A549 (cell line): ENCODE measurements around the gene RPL7A. TPM values are rescaled to one million over a fixed set of nuclear protein-coding genes. Genes with fewer than 3 reads are reported as not detected.
"Not testable (repeated sequence)": the region's sequence is repeated elsewhere in the genome, so short reads cannot be mapped to it uniquely, and the experiment has no call there.

Source experiments
- ATAC-seq, 2 experiments: fragments of 200-7000 bp in 1 of 2; fragments of >200 bp in 1 of 2; cut with Nextera tagmentation in 1 of 2; cut with Tn5 transposase in 1 of 2; 3 replicates each; pipeline versions ENCODE4 v1.8.0 to v1.9.1; 2018 to 2020; ENCODE audit warnings: mild to moderate bottlenecking in 1 of 2, moderate library complexity in 1 of 2
- CTCF ChIA-PET: fragments of 300-600 bp; sonication (Branson Sonifier 250); formaldehyde crosslinking; extraction: SDS; loops from one replicate; lab custom pipeline; 2021; ENCODE audit warnings: antibody characterized with exemption, inconsistent platforms; lab: Yijun Ruan, JAX
- POLR2A ChIA-PET: fragments of 350-600 bp; formaldehyde crosslinking; extraction: SDS; loops from one replicate; lab custom pipeline; 2021; ENCODE audit warnings: antibody characterized with exemption, inconsistent platforms; lab: Yijun Ruan, JAX
- DNase-seq, 2 experiments: peaks; one replicate each; pipeline versions ENCODE4 v3.0.0 to v3.0.0-alpha.2; 2011 to 2016; ENCODE audit warnings: low read depth in 1 of 2, low spot score in 1 of 2
- FAIRE-seq: peaks from 2 replicates; lab custom pipeline; 2011; peaks lifted over from hg19 to GRCh38; lab: Jason Lieb, UNC
- H3K27ac ChIP-seq, 2 experiments: fragments of >200 bp; sonication (Bioruptor Twin); formaldehyde crosslinking; 3 replicates each; pipeline ENCODE4 v1.5.1; 2016 to 2017
- H3K4me1 ChIP-seq: fragments of >200 bp; sonication (Bioruptor Twin); formaldehyde crosslinking; 3 replicates; pipeline ENCODE4 v1.6.1; 2016
- H3K4me2 ChIP-seq: fragments of >200 bp; sonication (Bioruptor Twin); formaldehyde crosslinking; 3 replicates; pipeline ENCODE4 v1.6.1; 2016
- H3K4me3 ChIP-seq: fragments of >200 bp; sonication (Bioruptor Twin); formaldehyde crosslinking; 3 replicates; pipeline ENCODE4 v1.5.1; 2016
- H3K9me3 ChIP-seq: fragments of >200 bp; sonication (Bioruptor Twin); formaldehyde crosslinking; 3 replicates; pipeline ENCODE4 v1.6.1; 2016
- CEBPB ChIP-seq, 2 experiments: fragments of >200 bp in 1 of 2; sonication (Bioruptor Twin) in 1 of 2; formaldehyde crosslinking in 1 of 2; IDR thresholded peaks; 2 replicates each; pipeline ENCODE4 v1.6.1; 2012 to 2016
- CHD2 ChIP-seq: fragments of 150-350 bp; IDR thresholded peaks from 2 replicates; pipeline ENCODE4 v1.6.1; 2014; ENCODE audit warnings: low read length; ENCODE audit not compliant: partially characterized antibody
- CTCF ChIP-seq: fragments of >200 bp; sonication (Bioruptor Twin); formaldehyde crosslinking; IDR thresholded peaks from 3 replicates; pipeline ENCODE4 v1.5.1; 2016
- EHMT2 ChIP-seq: fragments of 200-600 bp; sonication (generic); IDR thresholded peaks from 2 replicates; pipeline ENCODE4 v1.6.1; 2016; ENCODE audit warnings: antibody characterized with exemption, low read depth, mild to moderate bottlenecking, moderate library complexity
- HEYL ChIP-seq: fragments of 250-450 bp; sonication (Bioruptor Pico); IDR thresholded peaks from 2 replicates; pipeline ENCODE4 v1.8.0; 2021; ENCODE audit warnings: mild to moderate bottlenecking, moderate library complexity
- HOXA7 ChIP-seq: fragments of 250-450 bp; sonication (Bioruptor Pico); IDR thresholded peaks from 2 replicates; pipeline ENCODE4 v1.5.0; 2020; ENCODE audit warnings: mild to moderate bottlenecking, moderate library complexity
- KDM1A ChIP-seq: fragments of 200-600 bp; sonication (generic); IDR thresholded peaks from 2 replicates; pipeline ENCODE4 v1.6.1; 2016; ENCODE audit warnings: low read depth, mild to moderate bottlenecking
- NFE2L2 ChIP-seq: fragments of 150-350 bp; conservative IDR thresholded peaks from 2 replicates; pipeline ENCODE4 v1.6.1; 2014; ENCODE audit warnings: low read length
- NPAS2 ChIP-seq: fragments of 250-450 bp; sonication (Bioruptor Pico); IDR thresholded peaks from 2 replicates; pipeline ENCODE4 v1.8.0; 2022; ENCODE audit warnings: mild to moderate bottlenecking, moderate library complexity, borderline replicate concordance
- PBX3 ChIP-seq: IDR thresholded peaks from 2 replicates; pipeline ENCODE4 v1.6.1; 2012
- RAD21 ChIP-seq, 2 experiments: fragments of >200 bp in 1 of 2; sonication (Bioruptor Twin) in 1 of 2; formaldehyde crosslinking in 1 of 2; IDR thresholded peaks in 1 of 2; conservative IDR thresholded peaks in 1 of 2; 2 replicates in 1 of 2; 3 replicates in 1 of 2; pipeline ENCODE4 v1.6.1; 2012 to 2018; ENCODE audit warnings: inconsistent platforms in 1 of 2
- SMC3 ChIP-seq: fragments of >200 bp; sonication (Bioruptor Twin); formaldehyde crosslinking; IDR thresholded peaks from 3 replicates; pipeline ENCODE4 v1.6.1; 2018; ENCODE audit warnings: inconsistent platforms
- TFCP2L1 ChIP-seq: fragments of 250-450 bp; sonication (Bioruptor Pico); IDR thresholded peaks from 2 replicates; pipeline ENCODE4 v1.5.0; 2021; ENCODE audit warnings: mild to moderate bottlenecking
- TP53 ChIP-seq: fragments of 250-450 bp; sonication (Bioruptor Pico); IDR thresholded peaks from 2 replicates; pipeline ENCODE4 v1.5.0; 2021; ENCODE audit warnings: mild to moderate bottlenecking, moderate library complexity
- WGBS: methylation state at CpG from one replicate; pipeline ENCODE4 v1.1.6; 2017; ENCODE audit errors: missing lambda C conversion rate; 5-methylcytosine and 5-hydroxymethylcytosine counted together
- polyA plus RNA-seq, 4 experiments: library from polyadenylated mRNA; depleted of rRNA in 3 of 4; stranded (reverse); fragments of >200 nt; fragmentation: RNase III in 1 of 4; extraction: RNeasy Plus Mini Kit Qiagen cat#74134 plus additional on column Dnase treatment in 1 of 4; gene quantifications; 2 replicates in 3 of 4; 3 replicates in 1 of 4; pipeline ENCODE4 v1.2.3, GENCODE V29; 2011 to 2017
- TF ChIP-seq, protein P1 (sequence below): fragments of 200-600 bp; sonication (generic); IDR thresholded peaks from 2 replicates; pipeline ENCODE4 v1.6.1; 2016; ENCODE audit warnings: antibody characterized with exemption, mild to moderate bottlenecking, moderate library complexity
- TF ChIP-seq, protein P2 (sequence below): fragments of >200 bp; sonication (Bioruptor Twin); formaldehyde crosslinking; IDR thresholded peaks from 3 replicates; pipeline ENCODE4 v1.6.1; 2016

The RPL7A gene
- polyA plus RNA-seq, 2 of the 4 experiments (the other 2 are of a cell fraction): 2,218 to 2,608 TPM

DNA sequence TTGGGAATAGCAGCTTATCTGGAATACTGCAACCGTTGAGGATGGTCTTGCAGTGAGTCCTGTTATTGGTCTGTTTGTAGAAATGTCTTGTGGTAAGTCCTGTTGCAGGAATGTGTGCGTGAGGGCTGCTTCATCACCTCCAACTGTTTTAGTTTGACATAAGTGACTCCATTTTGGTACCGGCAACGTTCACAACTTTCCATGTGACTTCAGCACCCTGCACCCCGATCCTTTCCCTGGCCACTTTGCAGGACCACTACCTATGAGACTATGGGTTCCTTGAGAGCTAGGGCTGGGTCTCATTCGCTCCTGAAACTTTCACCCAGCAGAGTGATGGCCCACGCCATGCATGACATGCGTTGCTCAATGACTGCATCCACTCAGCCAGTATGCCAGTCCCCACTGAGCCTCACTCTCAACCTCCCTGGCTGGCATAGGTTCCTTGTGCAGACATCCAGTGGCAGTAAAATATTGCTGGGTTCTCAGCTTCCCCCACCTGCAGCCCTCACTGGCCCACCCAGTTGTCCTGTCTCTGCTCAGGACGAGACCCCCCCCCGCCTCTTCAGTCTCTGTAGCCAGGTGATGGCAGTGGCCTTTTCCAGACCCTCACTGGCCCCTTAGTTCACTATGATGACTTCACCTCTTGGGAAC is 20.1 kb upstream of the RPL7A start:
- WGBS: 76% methylated on average over 10 of the region's 10 CpGs
- Histone ChIP-seq H3K4me2 (no peak overlapping the region), H3K4me1 (no peaks in the 10 kb centered on the region), H3K9me3 (0 out of 3 replicates have a peak, but pooled peaks cover 5% of the 10 kb centered on the region), H3K27ac (no peak overlapping the region), H3K4me3 (no peak overlapping the region)
- DNase-seq (no peak), FAIRE-seq (no peak), ATAC-seq (peak in 1 of 2 experiments; percentile 17; a peak in 2 of 6 replicates)
- CTCF ChIA-PET: interaction anchor here (4.7 to 6.5 kb wide), 2 partner anchors 89 to 140 kb away, joined by 16 to 82 read pairs; no protein-coding TSS in a partner anchor
- TF ChIP-seq SMC3: no peak
- TF ChIP-seq NPAS2 (CRISPR knock-in tag): no peak
- TF ChIP-seq, protein P1, sequence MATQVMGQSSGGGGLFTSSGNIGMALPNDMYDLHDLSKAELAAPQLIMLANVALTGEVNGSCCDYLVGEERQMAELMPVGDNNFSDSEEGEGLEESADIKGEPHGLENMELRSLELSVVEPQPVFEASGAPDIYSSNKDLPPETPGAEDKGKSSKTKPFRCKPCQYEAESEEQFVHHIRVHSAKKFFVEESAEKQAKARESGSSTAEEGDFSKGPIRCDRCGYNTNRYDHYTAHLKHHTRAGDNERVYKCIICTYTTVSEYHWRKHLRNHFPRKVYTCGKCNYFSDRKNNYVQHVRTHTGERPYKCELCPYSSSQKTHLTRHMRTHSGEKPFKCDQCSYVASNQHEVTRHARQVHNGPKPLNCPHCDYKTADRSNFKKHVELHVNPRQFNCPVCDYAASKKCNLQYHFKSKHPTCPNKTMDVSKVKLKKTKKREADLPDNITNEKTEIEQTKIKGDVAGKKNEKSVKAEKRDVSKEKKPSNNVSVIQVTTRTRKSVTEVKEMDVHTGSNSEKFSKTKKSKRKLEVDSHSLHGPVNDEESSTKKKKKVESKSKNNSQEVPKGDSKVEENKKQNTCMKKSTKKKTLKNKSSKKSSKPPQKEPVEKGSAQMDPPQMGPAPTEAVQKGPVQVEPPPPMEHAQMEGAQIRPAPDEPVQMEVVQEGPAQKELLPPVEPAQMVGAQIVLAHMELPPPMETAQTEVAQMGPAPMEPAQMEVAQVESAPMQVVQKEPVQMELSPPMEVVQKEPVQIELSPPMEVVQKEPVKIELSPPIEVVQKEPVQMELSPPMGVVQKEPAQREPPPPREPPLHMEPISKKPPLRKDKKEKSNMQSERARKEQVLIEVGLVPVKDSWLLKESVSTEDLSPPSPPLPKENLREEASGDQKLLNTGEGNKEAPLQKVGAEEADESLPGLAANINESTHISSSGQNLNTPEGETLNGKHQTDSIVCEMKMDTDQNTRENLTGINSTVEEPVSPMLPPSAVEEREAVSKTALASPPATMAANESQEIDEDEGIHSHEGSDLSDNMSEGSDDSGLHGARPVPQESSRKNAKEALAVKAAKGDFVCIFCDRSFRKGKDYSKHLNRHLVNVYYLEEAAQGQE: no peak
- POLR2A ChIA-PET: no interaction called here

- POLR2A ChIA-PET: interaction anchor here (0.9 to 1.5 kb wide), 2 partner anchors 18 to 91 kb away, joined by 4 to 6 read pairs; partner anchors contain the start of genes MED22 and RPL7A
- ATAC-seq: peak in 1 of 2 experiments; percentile 26; a peak in 1 of 6 replicates
Observed at GRCh38 chr9:133329306-133330156, 18.5 kb upstream of the RPL7A start.

DNA sequence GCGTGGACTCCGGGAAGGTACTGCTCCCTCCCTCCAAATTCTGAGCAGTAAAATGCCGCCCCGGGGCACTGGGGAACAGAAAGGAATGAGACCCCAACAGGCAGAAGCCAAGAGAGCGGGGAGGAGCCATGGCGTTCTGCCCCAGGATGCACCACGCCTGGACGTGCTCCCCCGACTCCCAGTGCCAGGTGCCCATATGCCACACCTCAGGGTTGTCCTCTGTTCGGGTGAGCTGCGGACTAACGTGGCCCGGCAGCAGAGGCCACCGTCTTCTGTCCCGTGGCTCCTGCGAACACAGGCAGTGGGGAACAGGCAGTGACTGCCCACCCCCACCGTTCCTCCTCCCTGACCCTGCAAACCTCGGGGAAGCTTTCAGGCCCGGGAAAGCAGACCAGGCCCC is 16.8 kb upstream of the RPL7A start:
- TF ChIP-seq CEBPB (IDR thresholded peaks at IDR 0.05): no peak
- no peak for TF ChIP-seq NFE2L2
- no peak for TF ChIP-seq RAD21 (conservative IDR thresholded peaks at IDR 0.05 in 1 of 2, IDR thresholded peaks at IDR 0.05 in 1 of 2)
- no peak for TF ChIP-seq PBX3
- no peak for TF ChIP-seq HEYL (CRISPR knock-in tag)
- TF ChIP-seq TFCP2L1 (CRISPR knock-in tag): no peak
- no peak for TF ChIP-seq KDM1A
- no peak for TF ChIP-seq TP53 (CRISPR knock-in tag)
- no peak for TF ChIP-seq EHMT2
- TF ChIP-seq HOXA7 (CRISPR knock-in tag): no peak
- TF ChIP-seq, protein P2, sequence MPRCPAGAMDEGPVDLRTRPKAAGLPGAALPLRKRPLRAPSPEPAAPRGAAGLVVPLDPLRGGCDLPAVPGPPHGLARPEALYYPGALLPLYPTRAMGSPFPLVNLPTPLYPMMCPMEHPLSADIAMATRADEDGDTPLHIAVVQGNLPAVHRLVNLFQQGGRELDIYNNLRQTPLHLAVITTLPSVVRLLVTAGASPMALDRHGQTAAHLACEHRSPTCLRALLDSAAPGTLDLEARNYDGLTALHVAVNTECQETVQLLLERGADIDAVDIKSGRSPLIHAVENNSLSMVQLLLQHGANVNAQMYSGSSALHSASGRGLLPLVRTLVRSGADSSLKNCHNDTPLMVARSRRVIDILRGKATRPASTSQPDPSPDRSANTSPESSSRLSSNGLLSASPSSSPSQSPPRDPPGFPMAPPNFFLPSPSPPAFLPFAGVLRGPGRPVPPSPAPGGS: no peak
- TF ChIP-seq CHD2: no peak
- 95% methylated on average over 19 of the region's 19 CpGs for WGBS
- FAIRE-seq: no peak
- DNase-seq: no peak
- Histone ChIP-seq H3K4me3 (no peak overlapping the region), H3K4me2 (no peak overlapping the region), H3K27ac (no peak overlapping the region), H3K4me1 (peaks cover 11% of the 10 kb centered on the region), H3K9me3 (no peaks in the 10 kb centered on the region)
- no peak for ATAC-seq
- ChIA-PET CTCF (interaction anchor here (1.3 to 6.5 kb wide), 9 partner anchors 9 to 150 kb away, joined by 3 to 82 read pairs (median 11); no protein-coding TSS in a partner anchor), POLR2A (no interaction called here)

More at GRCh38 chr9:133329306-133330156, 18.5 kb upstream of the RPL7A start:
- CTCF ChIA-PET: interaction anchor here (0.6 to 6.5 kb wide), 21 partner anchors 9 to 957 kb away, joined by 3 to 82 read pairs (median 4); partner anchors contain the start of genes MED22 and RPL7A
- H3K4me3 ChIP-seq, H3K27ac ChIP-seq, H3K9me3 ChIP-seq, FAIRE-seq, H3K4me1 ChIP-seq, H3K4me2 ChIP-seq: not testable (repeated sequence)
- TF ChIP-seq CTCF (peak; percentile 63), SMC3 (peak; percentile 65), RAD21 (conservative IDR thresholded peaks at IDR 0.05 in 1 of 2, IDR thresholded peaks at IDR 0.05 in 1 of 2) (peak; percentile 60 to 66), HOXA7 (CRISPR knock-in tag) (0 out of 2 replicates have a peak, but pooled peaks have one; percentile 48)
- WGBS: 45% methylated on average over 21 of the region's 21 CpGs
- DNase-seq: peak in 1 of 2 experiments; percentile 51
